Activated CD4-positive, alpha-beta T cell treated with anti-CD3 and anti-CD28 coated beads, Interleukin-10, Interleukin-2, amounts not matched to agents 100 ng/mL and 50 ng/mL, durations not matched to agents 16 hours and 8 hours (primary cell): ENCODE data around the gene TMEM255B.
"Not testable (repeated sequence)": the region's sequence is repeated elsewhere in the genome, so short reads cannot be mapped to it uniquely, and the experiment has no call there.

ENCODE experiments used
- DNase-seq: peaks from one replicate; pipeline ENCODE4 v3.0.0-alpha.2; 2020

TMEM255B gene

GRCh38 chr13:113758651-113759524, at the start of gene TMEM255B:
TMEM255B (plus strand) TSS chr13:113759226; CDS start chr13:113759270, 44 bp downstream.
- DNase-seq = peak; percentile 69

- DNase-seq = no peak
Observed at GRCh38 chr13:113722921-113723320, 36.1 kb upstream of the TMEM255B start.

- no peak for DNase-seq
Observed at GRCh38 chr13:113723410-113724015, 35.5 kb upstream of the TMEM255B start.

DNA sequence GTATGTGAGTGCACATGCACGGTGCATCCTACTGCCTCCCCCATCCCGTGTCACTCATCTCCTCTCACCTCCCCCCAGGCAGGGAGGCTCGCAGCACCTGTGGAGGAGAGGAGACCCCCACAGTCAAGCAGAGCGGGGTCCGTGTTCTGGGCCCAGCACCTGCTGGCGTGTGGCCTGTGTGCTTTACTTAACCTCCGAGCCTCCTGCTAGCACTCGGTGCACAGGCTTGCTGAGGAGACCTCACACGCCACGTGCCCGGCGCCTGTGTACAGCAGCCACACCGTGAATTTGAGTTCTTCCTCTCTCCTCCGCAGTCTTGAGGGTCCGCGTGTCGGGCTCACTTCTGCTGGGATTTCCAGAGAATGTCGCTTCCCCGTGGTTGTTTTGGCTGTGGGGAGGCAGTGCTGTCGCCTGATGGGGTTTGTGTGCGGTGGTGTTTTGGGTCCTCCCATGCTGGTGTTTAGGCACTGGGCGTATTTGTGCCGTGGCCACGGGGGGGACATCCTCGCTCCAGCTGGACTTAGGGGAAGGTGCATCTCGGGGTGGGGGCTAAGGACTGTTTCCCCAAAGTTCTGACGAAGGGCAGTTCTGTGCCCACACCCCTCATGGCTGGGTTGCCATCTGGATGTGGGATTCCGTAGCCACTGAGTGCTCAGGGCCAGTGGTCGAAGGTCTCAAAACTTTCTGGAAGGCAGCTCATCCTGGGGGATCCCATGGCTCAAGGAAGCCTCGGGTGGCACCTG, 34.8 kb upstream of the TMEM255B start:
- DNase-seq = no peak

DNA sequence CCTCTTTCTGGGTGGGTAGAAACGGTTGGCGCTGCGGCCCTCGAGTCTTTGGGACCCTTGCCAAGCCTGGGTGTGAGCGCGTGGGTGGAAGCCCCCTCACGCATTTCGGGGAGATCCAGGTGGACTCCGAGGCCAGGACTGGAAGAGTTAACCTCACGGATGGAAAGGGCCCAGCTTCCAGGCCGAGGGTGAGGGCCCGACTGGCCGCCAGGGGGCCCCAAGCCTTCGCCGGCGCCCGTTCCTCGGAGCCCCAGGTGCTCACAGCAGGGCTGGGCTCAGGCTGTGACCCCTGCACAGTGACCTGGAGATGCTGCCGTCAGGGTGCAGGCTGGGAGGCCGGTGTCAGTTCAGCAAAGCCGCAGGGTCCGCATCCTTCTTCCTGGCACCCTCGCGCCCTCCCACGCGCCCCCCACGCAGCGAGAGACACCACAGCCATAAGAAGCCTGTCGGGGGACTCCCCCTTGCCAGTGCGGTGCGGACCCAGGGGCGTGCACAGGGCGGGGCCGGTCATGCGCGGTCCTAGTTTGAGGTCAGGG, 34.2 kb upstream of the TMEM255B start:
- peak; percentile 76 for DNase-seq

DNA sequence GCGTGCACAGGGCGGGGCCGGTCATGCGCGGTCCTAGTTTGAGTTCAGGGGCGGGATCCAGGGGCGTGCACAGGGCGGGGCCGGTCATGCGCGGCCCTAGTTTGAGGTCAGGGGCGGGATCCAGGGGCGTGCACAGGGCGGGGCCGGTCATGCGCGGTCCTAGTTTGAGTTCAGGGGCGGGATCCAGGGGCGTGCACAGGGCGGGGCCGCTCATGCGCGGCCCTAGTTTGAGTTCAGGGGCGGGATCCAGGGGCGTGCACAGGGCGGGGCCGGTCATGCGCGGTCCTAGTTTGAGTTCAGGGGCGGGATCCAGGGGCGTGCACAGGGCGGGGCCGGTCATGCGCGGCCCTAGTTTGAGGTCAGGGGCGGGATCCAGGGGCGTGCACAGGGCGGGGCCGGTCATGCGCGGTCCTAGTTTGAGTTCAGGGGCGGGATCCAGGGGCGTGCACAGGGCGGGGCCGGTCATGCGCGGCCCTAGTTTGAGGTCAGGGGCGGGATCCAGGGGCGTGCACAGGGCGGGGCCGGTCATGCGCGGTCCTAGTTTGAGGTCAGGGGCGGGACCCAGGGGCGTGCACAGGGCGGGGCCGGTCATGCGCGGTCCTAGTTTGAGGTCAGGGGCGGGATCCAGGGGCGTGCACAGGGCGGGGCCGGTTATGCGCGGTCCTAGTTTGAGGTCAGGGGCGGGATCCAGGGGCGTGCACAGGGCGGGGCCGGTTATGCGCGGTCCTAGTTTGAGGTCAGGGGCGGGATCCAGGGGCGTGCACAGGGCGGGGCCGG, 33.5 kb upstream of the TMEM255B start:
- DNase-seq = peak; percentile 34

DNA sequence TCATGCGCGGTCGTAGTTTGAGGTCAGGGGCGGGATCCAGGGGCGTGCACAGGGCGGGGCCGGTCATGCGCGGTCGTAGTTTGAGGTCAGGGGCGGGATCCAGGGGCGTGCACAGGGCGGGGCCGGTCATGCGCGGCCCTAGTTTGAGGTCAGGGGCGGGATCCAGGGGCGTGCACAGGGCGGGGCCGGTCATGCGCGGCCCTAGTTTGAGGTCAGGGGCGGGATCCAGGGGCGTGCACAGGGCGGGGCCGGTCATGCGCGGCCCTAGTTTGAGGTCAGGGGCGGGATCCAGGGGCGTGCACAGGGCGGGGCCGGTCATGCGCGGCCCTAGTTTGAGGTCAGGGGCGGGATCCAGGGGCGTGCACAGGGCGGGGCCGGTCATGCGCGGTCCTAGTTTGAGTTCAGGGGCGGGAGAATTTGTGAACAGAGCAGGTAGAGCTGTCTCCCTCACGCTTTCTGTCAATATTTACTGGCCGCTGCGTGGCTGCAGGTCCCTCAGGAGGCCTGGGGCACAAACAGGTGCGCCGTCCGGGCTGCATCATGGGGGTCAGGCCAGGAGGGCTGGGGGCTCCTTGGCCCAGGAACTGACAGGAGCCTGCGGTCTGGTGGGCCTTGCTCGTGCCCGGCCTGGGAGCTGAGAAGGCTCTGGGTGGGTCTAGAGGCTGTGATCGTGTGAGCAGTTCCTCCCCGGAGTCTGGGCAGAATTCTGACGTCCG, 32.8 kb upstream of the TMEM255B start:
- DNase-seq = not testable (repeated sequence)

DNA sequence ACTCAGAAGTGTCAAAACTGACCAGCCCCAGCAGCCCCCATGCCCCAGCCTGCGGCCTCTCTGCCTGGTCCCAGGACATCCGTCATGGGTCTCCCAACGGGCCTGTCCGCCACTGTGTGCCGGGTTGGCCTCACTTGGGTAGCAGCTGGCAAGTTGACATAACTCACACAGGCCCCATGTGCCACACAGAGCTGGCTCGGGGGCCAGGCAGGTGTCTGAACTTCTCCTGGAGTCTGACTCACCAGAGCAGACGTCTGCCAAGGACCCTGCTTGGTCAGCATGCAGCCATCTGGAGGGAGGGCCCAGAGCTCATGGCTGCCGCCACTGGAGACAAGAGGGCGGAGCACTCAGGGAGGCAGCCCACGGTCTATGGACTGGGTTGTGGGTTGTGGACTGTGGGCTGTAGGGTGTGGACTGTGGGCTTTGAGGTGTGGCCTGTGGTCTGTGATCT, 32.0 kb upstream of the TMEM255B start:
- no peak for DNase-seq

DNA sequence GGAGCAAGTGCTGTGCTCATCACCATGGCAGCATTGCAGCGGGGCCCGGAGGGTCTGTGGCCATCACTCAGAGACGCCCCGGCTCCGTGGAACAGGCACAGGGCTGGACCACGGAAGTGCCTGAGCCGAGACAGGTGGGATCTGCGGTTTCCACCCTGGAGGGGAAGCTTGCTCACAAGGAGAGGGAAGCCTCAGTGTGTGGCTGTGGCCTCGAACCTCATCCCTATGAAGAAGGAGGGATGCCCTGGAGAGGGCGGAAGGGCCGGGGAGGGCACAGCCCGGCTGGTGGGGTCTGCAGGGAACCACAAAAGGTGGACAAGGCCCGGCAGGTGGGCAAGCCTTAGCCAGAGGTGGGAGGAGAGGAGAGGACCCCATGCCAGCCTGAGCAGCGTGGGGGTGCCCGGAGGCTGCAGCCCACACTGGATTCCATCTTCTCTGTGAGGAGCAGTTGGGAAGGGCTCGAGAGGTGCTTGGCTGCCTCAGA, 30.4 kb upstream of the TMEM255B start:
- DNase-seq = no peak

DNA sequence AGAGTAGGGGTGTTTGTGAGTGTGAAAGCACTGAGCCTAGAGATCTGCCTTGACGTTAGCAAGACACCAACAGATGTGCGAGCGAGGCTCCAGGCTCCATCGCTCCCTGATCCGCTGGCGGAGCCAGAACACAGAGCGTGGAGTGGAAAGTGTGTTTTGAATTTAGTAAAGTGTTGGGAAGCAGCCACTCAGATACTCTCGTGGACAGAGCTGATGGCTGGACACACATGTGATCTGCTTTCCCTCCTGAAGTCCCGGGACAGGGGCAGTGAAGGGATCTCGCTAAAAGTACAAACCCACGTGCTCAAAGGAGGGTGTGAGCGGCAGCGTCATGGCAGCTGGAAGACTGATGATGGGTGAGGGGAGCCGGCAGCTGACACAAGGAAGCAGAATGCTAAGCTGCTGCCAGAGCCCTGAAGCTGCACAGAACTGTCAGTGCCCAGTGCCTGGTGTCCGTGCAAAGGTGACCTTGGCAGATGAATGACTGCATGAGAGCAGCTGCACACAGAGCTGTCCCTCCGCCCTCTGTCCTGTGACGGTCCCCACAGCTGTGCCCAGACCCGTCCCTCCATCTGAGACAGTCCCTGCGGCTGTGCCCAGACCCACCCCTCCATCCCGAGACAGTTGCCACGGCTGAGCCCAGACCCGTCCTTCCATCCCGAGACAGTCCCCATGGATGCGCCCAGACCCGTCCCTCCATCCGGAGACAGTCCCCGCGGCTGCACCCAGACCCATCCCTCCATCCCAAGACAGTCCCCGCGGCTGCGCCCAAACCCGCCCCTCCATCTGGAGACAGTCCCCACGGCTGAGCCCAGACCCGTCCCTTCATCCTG, 29.6 kb upstream of the TMEM255B start:
- no peak for DNase-seq

GRCh38 chr13:113730258-113730691, 28.8 kb upstream of the TMEM255B start:
- DNase-seq = no peak

- DNase-seq = no peak
Observed at GRCh38 chr13:113730831-113731191, 28.2 kb upstream of the TMEM255B start.

GRCh38 chr13:113731192-113732175, 27.5 kb upstream of the TMEM255B start:
- DNase-seq = no peak

DNA sequence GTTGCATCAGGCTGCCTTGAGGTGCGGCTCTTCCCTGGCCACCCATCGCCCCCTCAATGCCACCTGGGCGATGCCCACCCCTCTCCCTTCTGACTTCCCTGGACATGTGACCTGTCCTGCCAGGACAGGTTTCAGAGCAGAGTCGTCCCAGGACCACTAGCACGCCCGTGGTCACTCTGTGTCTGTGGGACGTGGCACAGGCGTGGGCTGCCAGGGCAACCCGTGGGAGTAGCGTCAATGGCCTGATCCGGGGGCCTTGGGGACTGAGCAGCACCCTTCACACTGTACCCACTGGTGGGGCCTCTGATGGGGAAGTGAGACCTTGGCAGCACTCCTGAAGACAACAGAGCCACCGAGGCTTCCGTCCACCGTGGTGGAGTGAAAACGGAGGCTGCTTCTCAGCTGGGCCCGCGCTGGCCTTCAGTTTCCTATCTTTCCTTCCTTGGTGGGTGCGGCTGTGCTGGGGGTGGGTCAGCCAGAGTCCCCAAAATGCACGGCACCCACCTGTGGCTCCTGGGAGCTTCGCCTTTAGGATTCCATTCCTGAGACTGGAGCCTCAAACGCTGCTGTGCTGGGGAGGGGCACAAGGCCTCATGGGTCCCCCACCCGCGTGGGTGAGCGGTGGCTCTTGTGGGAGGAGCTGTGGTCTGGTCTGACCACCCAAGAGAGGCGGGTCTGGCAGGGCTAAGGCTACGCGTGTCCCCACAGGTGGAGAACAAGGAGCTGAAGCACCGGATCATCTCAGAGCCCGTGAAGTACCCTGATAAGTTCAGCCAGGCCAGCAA, 26.7 kb upstream of the TMEM255B start:
- DNase-seq = no peak

GRCh38 chr13:113732961-113733950, 25.8 kb upstream of the TMEM255B start:
- no peak for DNase-seq

- no peak for DNase-seq
Observed at GRCh38 chr13:113734099-113734825, 24.8 kb upstream of the TMEM255B start.

DNA sequence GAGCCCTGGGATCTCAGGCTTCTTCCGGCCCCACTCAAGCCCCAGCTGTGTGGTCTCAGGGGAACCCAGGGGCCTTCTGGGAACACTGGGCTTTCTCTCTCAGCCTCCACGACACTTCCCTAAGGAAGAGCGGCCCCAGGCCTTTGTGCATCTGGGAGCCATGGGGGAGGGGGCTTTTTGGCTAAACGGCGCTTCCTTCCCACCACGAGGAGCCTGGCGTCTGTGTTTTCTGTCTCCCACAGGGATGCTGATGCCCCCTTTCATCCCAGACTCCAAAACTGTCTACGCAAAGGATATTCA, 24.2 kb upstream of the TMEM255B start:
- no peak for DNase-seq
